ENCODE data around the gene PUS7L. TPM values are rescaled to one million over a fixed set of nuclear protein-coding genes. Genes with fewer than 3 reads are reported as not detected.

PUS7L gene
- total RNA-seq, 1 experiment from 2014 or later: 16.2 TPM

DNA sequence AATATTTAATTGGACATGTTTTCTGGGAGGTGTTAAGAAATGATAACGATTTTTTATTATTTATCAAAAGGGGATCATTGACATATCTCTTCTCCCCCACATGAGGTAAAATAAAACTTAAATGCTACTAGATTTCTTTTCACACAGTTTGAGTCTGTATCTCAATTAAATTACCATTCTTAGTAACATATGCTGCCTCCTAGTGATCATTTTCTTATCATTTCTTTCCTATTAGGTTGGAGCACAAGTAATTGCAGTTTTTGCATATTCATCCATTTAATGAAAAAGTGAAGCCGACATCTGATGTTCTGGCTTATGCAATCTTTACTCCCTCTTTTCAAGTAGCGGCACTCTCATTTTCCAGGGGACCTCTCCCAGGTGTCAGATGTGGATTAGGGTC lies 24.9 kb downstream of the PUS7L start:
- Histone ChIP-seq H3K4me1 (ENCODE audit: insufficient read depth, low read length, poor library complexity, severe bottlenecking) (no peaks in the 10 kb centered on the region), H3K4me3 (ENCODE audit: low read depth, low read length, poor library complexity, severe bottlenecking) (no peak overlapping the region), H3K9me3 (ENCODE audit: low read depth, low read length, poor library complexity, severe bottlenecking) (no peaks in the 10 kb centered on the region), H3K27ac (ENCODE audit: low read depth, low read length, poor library complexity, severe bottlenecking) (no peak overlapping the region), H3K27me3 (replicated peaks; ENCODE audit: insufficient read depth, low read depth, low read length, poor library complexity) (no peaks in the 10 kb centered on the region), H3K36me3 (ENCODE audit: insufficient read depth, low read length, poor library complexity, severe bottlenecking) (no peaks in the 10 kb centered on the region)
- DNase-seq (ENCODE audit: low spot score): no peak
- CTCF ChIA-PET: no interaction called here
- POLR2A ChIA-PET (ENCODE audit: low non-redundant PET): no interaction called here
- no peak for TF ChIP-seq EZH2 (IDR thresholded peaks at IDR 0.05; ENCODE audit: borderline replicate concordance, low read depth, low read length, poor library complexity, severe bottlenecking)
- TF ChIP-seq, protein P1, sequence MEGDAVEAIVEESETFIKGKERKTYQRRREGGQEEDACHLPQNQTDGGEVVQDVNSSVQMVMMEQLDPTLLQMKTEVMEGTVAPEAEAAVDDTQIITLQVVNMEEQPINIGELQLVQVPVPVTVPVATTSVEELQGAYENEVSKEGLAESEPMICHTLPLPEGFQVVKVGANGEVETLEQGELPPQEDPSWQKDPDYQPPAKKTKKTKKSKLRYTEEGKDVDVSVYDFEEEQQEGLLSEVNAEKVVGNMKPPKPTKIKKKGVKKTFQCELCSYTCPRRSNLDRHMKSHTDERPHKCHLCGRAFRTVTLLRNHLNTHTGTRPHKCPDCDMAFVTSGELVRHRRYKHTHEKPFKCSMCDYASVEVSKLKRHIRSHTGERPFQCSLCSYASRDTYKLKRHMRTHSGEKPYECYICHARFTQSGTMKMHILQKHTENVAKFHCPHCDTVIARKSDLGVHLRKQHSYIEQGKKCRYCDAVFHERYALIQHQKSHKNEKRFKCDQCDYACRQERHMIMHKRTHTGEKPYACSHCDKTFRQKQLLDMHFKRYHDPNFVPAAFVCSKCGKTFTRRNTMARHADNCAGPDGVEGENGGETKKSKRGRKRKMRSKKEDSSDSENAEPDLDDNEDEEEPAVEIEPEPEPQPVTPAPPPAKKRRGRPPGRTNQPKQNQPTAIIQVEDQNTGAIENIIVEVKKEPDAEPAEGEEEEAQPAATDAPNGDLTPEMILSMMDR (conservative IDR thresholded peaks at IDR 0.05; ENCODE audit: low read depth, low read length): peak; percentile 39; the same call in 1 of the 2 replicates
- intact Hi-C loops (cut with micrococcal nuclease; ENCODE audit: unreplicated experiment): loop anchor here (10.0 kb wide), 1 partner anchor 379 kb away; no protein-coding TSS in a partner anchor
- no TSS peak for BruUV-seq (replicated peaks)

DNA sequence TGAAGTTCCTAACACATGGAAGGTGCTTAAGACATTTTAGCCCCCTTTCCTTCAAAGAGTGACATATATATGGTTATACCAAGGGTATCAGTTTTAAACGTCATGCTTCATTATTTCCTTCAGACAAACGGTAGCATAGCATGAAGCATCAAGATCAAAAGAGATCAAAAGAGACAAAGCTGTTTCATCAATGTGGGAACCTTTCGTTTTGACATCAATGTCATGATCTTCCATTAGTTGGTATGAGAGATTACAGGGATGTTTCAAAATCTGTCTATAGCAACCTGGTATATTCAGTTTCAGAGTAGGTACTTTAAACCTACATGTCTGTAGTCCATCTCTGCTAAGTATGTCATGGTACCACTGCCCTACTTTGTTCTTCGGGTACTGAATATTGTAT lies 28.3 kb downstream of the PUS7L start:
- Histone ChIP-seq H3K27me3 (replicated peaks; ENCODE audit: insufficient read depth, low read depth, low read length, poor library complexity) (no peaks in the 10 kb centered on the region), H3K36me3 (ENCODE audit: insufficient read depth, low read length, poor library complexity, severe bottlenecking) (no peaks in the 10 kb centered on the region), H3K4me1 (ENCODE audit: insufficient read depth, low read length, poor library complexity, severe bottlenecking) (no peaks in the 10 kb centered on the region), H3K9me3 (ENCODE audit: low read depth, low read length, poor library complexity, severe bottlenecking) (no peaks in the 10 kb centered on the region), H3K4me3 (ENCODE audit: low read depth, low read length, poor library complexity, severe bottlenecking) (no peak overlapping the region), H3K27ac (ENCODE audit: low read depth, low read length, poor library complexity, severe bottlenecking) (no peak overlapping the region)
- no TSS peak for BruUV-seq (replicated peaks)
- ChIA-PET POLR2A (ENCODE audit: low non-redundant PET) (no interaction called here), CTCF (no interaction called here)
- intact Hi-C loops (cut with micrococcal nuclease; ENCODE audit: unreplicated experiment): loop anchor here (10.0 kb wide), 1 partner anchor 375 kb away; no protein-coding TSS in a partner anchor
- TF ChIP-seq, protein P1 (conservative IDR thresholded peaks at IDR 0.05; ENCODE audit: low read depth, low read length): no peak
- no peak for TF ChIP-seq EZH2 (IDR thresholded peaks at IDR 0.05; ENCODE audit: borderline replicate concordance, low read depth, low read length, poor library complexity, severe bottlenecking)
- DNase-seq (ENCODE audit: low spot score): no peak

DNA sequence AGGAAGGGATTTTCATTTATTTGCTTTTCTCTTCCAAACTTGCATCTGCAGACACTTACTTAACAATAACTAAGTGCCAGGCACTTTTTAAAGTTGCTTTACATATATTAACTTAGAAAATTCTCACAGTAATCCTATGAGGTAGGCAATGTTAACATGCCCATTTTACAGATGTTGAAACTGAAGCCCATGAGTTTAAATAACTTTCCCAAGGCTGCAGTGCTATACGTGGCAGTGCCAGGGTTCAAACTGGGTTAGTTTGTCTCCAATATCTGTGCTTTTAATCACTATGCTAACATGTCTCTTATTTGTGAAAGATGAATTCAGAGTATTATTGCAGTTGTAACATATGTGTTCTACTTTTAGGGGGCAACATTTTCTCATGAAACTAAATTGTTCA lies 29.9 kb downstream of the PUS7L start:
- no peak overlapping the region for H3K27ac ChIP-seq (ENCODE audit: low read depth, low read length, poor library complexity, severe bottlenecking)
- TF ChIP-seq EZH2 (IDR thresholded peaks at IDR 0.05; ENCODE audit: borderline replicate concordance, low read depth, low read length, poor library complexity, severe bottlenecking): no peak
- TF ChIP-seq, protein P1 (conservative IDR thresholded peaks at IDR 0.05; ENCODE audit: low read depth, low read length): no peak
- H3K4me1 ChIP-seq (ENCODE audit: insufficient read depth, low read length, poor library complexity, severe bottlenecking): no peaks in the 10 kb centered on the region
- intact Hi-C loops (cut with micrococcal nuclease; ENCODE audit: unreplicated experiment): loop anchor here (5.0 kb wide), 2 partner anchors 226 to 281 kb away; no protein-coding TSS in a partner anchor
- H3K9me3 ChIP-seq (ENCODE audit: low read depth, low read length, poor library complexity, severe bottlenecking): no peaks in the 10 kb centered on the region
- DNase-seq (ENCODE audit: low spot score): no peak
- H3K27me3 ChIP-seq (replicated peaks; ENCODE audit: insufficient read depth, low read depth, low read length, poor library complexity): no peaks in the 10 kb centered on the region
- ChIA-PET POLR2A (ENCODE audit: low non-redundant PET) (no interaction called here), CTCF (no interaction called here)
- no peaks in the 10 kb centered on the region for H3K36me3 ChIP-seq (ENCODE audit: insufficient read depth, low read length, poor library complexity, severe bottlenecking)
- no TSS peak for BruUV-seq (replicated peaks)
- no peak overlapping the region for H3K4me3 ChIP-seq (ENCODE audit: low read depth, low read length, poor library complexity, severe bottlenecking)
